GM11168 (cell line): ENCODE results near the gene NTSR1.

Source experiments
- in situ Hi-C: fragments of 300-500 bp; cut with MboI; formaldehyde crosslinking; loops from one replicate; pipeline ENCODE4 v1.12.0; 2022; ENCODE audit warnings: low sequenced_read_pairs; ENCODE audit not compliant: unreplicated experiment

NTSR1 gene

DNA sequence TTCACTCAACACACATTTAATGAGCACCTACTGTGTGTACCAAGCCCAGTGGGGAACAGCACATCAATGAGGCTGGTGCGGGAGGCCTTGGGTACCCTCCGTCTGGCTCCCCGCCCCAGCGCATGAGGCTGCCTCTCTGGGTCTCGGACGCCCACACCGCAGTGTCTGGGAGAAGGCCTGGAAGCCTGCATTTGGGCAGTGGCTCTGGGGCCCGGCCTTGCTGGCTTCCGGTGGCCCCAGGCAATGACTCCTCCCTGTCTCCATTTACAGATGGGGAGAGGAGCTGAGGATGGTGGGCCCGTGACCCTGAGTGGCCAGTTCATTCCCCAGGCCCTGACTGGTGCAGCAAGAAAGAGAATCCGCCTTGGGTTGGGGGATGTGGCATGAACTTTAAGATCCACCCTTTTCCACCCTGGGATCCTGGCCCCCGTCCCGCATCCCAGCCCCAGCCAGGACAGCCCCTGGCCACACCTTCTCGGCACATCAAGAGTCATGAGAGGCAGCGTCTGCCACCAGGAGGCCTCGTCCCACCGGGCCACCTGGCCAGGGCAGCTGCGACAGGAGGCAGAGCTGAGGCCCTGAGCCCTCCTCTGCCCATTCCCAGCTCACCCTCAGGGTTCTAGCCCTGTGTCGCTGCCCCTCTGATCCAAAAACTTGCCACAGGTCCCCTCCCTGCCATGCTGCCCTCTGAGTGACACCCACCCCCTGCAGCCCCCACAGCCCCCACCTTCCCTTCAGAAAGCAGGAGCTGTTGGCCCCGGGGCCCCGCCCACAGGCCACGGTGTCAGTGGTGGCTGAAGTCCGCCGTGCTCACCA, 70.2 kb downstream of the NTSR1 start:
- in situ Hi-C loops: no loop called here

DNA sequence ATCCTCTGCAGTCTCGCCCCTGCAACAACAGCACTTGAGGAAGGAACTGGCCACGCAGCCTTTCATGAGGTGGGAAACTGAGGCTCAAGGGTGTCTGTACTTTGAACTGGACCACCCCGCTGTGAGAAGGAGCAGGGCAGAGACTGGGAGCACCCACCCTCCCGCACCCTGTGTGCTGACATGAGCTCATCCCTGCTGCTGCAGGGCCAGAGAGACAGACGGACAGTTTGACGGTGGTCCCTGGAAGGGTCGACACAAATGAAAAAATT, 70.7 kb downstream of the NTSR1 start:
- in situ Hi-C loops: no loop called here

DNA sequence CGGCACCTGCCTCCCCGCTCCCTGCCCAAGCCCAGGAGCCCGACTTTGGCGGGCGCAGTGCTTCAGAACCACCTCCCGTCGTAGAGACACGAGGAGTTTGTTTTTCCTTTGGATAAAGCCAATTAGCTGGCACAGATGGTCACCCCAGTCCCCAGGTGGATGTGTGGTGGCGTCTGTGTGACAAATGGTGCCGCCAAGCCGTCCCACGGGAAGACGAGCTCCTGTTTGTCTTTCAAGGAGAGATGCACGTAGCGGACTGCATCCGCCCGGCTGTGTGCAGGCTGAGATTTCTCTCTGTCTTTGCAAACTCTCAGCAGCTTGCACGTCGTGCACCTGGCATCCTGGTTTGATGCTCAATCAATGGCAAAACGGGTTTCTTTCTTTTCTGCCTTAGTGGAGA, 71.6 kb downstream of the NTSR1 start:
- in situ Hi-C loops: no loop called here

DNA sequence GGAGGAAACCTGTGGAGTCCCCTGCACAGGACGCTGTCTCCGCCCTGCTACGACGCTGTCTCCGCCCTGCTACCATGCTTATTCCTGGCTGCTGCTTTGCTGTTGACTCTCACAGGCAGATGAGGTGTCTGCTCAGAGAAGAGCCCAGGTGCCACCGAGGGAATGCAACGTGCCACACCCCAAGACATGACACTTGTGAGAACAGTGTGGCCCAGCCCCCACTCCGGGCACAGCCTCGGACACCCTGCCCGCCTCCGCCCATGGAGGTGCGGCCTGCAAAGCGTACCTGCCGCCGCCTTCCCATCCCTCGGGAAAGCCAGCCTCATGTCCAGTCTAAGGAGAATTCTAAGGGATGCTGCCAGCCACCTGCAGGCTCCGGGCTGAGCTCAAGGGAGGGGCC, 72.1 kb downstream of the NTSR1 start:
- in situ Hi-C loops: no loop called here

DNA sequence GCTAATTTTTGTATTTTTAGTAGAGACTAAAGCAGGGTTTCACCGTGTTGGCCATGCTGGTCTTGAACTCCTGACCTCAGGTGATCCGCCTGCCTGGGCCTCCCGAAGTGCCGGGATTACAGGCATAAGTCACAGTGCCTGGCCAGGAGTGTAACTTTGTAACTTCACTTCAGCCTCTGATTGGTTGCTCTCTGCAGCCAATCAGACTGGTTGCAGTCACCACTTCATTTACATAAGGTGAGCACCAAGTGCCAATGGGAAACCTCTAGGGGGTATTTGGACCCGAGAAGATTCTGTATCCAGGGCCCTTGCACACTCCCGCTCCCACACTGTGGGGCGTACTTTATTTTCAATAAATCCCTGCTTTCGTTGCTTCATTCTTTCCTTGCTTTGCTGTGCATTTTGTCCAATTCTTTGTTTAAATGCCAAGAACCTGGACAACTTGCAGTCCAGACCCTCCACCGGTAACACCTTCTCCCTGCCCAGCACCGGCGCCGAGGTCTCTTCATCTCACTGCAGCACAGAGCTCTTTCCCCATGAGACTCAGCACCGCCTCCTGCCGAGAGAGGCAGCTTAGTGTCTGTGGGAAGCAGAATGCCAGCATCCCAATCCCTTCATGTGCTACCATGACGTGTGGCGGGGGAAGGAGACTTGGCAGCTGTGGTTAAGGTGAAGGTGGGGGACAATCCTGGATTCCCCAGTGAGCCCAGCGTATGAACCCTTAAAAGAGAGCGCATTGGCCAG, 73.7 kb downstream of the NTSR1 start:
- in situ Hi-C loops: no loop called here

GRCh38 chr20:62782893-62783278, 74.2 kb downstream of the NTSR1 start:
- in situ Hi-C loops: no loop called here

GRCh38 chr20:62784497-62784896, 75.9 kb downstream of the NTSR1 start:
- in situ Hi-C loops: no loop called here

DNA sequence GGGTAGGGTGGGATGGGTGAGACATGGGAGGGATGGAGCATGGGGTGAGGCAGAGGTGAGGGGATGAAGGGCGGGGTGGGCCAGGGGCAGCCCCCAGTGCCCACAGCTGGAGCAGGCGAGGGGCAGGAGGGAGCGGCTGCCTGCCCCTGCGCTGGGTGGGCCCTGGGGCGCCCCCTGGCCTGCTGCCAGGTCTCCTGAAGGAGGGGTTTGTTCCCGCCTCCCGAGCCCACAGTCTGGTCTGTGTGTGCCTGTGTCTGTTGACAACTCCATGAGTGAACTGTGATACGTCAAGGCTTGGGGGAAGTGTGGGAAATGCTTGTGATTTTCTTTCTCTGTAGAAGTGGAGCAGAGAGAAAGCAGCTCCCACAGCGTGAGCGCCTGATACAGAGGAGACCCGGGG, 76.8 kb downstream of the NTSR1 start:
- in situ Hi-C loops: no loop called here

- in situ Hi-C loops: no loop called here
These were observed 77.5 kb downstream of the NTSR1 start for GRCh38 chr20:62786157-62786556.

GRCh38 chr20:62787321-62787720, 78.7 kb downstream of the NTSR1 start:
- in situ Hi-C loops: no loop called here

DNA sequence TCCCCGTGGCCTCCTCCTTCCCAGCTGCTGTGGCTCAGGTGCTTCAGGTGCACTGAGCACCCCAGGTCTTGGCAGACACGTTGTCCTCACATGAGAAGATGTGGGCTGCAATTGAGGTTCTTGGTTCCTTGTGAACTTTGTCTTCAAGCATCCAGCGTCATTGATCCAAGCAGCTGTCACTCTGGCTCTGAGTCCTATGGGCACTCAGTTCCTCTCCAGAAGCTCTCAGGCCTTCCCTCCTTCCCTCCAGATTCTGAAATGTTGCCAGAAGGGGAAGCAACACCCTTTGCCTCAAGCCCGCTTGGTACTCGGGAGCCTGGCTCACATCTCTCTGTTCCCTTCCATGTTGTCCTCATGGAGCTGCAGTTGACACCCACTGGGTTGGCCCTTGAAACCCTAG, 79.2 kb downstream of the NTSR1 start:
- in situ Hi-C loops: no loop called here

- in situ Hi-C loops: no loop called here
These were observed 80.0 kb downstream of the NTSR1 start for GRCh38 chr20:62788607-62789006.

- in situ Hi-C loops: no loop called here
These were observed 81.4 kb downstream of the NTSR1 start for GRCh38 chr20:62790075-62790474.

GRCh38 chr20:62791301-62792181, 82.9 kb downstream of the NTSR1 start:
- in situ Hi-C loops: no loop called here

DNA sequence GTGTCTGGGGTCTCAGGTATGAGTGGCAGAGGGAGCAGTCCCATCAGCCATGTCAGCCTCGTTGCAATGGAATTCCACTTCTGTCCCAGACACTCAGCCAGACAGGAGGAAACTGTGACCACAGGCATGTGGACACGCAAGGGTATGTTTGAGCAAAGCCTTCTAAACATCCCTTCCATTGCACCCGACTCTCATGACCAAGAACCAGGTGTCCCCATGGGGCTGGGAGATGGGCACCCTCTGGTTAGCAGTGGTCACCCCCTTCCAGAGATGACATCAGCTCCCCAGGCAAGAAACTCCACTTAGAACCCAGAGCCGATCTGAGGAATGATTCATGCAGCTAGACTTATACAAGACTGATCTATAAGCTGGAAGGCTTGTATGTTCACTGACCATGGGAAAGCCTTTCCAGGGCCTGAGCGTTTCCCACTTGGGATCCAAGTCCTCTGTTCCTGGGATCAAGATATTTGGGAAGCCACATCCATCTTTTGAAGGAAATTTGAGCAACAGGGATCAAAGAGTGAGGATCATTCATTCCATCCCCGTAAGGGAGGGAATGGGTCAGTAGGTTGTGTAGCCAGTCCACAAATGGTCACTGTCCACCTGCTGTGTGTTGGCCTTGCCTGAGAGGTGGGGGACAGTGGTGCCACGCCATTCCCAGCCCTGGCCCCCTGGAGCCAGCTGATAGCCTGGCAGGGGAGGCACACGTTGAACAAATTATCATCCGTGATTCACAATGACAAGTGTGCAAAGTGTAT, 83.7 kb downstream of the NTSR1 start:
- in situ Hi-C loops: no loop called here

- in situ Hi-C loops: no loop called here
These were observed 84.5 kb downstream of the NTSR1 start for GRCh38 chr20:62792940-62793756.

- in situ Hi-C loops: no loop called here
These were observed 85.0 kb downstream of the NTSR1 start for GRCh38 chr20:62793757-62794006.

- in situ Hi-C loops: no loop called here
These were observed 85.5 kb downstream of the NTSR1 start for GRCh38 chr20:62794007-62794724.
